IPS-NIHi7 (cell line): ENCODE results near the gene LRRC43.
"Not testable (repeated sequence)": the region's sequence is repeated elsewhere in the genome, so short reads cannot be mapped to it uniquely, and the experiment has no call there.

Experiments
- DNase-seq: peaks from one replicate; pipeline ENCODE4 v3.0.0; 2012; ENCODE audit warnings: mixed read lengths; ENCODE audit errors: extremely low spot score

Gene LRRC43

GRCh38 chr12:122194804-122195203, 11.9 kb downstream of the LRRC43 start:
- DNase-seq = no peak

- no peak for DNase-seq
Measured at GRCh38 chr12:122195405-122195804, 12.5 kb downstream of the LRRC43 start.

DNA sequence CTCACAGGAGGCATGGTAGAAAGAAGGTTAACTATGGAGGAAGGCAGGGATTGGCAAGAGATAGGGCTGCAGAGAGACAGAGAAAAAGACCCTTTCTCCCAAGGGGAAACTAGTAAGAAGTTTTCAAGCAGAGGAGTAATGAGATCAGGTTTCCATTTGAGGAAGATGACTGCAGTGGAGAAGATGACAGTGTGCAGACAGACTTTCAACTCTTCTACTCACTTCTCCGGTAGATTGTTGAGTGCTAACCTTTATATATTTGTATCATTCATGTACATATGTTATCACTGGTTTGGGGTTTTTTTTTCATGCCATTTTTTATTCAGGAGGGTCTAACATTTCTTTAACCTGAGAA, 14.7 kb downstream of the LRRC43 start:
- DNase-seq = no peak

DNA sequence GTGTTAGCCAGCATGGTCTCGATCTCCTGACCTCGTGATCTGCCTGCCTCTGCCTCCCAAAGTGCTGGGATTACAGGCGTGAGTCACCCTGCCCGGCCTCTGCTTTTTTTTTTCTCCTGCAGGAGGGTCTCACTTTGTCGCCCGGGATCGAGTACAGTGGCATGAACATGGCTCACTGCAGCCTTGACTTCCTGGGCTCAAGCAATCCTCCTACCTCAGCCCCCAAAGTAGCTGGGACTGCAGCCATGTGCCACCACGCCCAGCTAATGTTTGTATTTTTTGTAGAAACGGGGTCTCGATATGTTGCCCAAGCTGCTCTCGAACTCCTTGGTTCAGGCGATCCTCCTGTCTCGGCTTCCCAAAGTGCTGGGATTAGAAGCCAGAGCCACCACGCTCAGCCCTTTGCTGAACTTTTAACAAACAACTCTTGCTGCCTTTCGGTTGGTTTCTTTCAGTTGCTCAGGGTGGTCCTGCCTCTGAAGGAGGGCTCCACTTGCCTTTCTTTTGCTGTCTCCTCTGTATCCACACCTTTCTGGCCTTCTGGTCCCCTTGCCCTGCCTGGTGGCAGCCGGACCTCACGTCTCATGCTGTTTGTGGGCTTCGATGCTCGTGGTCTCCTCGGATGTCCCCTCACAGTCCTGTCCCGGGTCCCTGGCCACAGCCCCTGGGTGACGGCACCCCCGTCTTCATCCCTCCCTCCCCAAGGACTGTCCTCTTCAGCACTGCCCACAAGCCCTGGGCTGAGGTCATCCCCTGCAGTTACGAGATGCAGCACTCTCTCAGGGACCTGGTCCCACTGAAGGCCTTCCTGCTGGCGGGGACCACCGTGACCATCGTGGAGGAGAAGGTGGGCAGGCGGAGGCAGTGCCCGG, 16.8 kb downstream of the LRRC43 start:
- DNase-seq = no peak

DNA sequence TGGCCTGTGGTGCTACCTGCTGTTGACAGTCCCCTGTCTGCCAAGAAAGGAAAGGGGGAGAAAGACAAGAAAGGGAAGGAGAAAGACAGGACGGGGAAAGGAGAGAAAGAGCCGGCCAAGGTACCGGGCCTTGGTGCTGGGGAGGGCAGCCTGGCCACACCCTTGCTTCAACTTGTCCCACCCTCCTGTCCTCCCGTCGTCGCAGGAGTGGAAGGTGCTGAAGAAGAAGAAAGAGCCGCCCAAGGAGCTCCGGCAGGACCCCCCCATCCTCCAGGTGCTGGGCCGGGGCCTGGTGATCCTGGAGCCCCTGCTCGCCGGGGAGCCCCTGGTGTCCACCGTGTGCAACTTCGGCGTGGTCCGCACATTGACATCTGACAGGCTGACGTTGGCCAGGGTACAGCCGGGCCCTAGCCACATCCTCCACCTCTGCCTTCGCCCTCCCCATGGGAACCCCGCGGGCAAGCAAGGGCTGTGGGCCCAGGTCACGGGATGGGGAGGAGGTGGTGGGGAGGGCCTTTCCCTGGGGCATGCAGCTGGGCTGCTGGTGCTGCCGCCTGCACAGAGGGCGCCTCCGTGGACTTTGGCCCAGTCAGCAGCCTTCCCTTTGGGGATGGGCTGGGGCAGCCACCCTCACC, 17.7 kb downstream of the LRRC43 start:
- peak; percentile 40 for DNase-seq

- DNase-seq = no peak
Measured at GRCh38 chr12:122201381-122201780, 18.5 kb downstream of the LRRC43 start.

- no peak for DNase-seq
Measured at GRCh38 chr12:122202017-122202416, 19.1 kb downstream of the LRRC43 start.

DNA sequence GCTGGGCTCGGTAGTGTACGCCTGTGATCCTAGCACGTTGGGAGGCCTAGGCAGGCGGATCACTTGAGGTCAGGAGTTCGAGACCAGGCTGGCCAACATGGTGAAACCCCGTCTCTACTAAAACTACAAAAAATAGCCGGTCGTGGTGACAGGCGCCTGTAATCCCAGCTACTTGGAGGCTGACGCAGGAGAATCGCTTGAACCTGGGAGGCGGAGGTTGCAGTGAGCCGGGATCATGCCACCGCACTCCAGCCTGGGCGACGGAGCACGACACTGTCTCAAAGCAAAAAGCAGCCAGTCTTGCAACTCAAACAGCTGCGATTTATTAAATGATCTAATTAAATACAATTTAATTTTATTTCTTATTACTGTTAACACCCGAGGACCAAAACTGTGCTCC, 19.9 kb downstream of the LRRC43 start:
- not testable (repeated sequence) for DNase-seq

GRCh38 chr12:122203301-122204166, 20.6 kb downstream of the LRRC43 start, which contains the start of gene B3GNT4:
Gene B3GNT4, plus strand, starts transcription at chr12:122203709. Its CDS starts 910 bp downstream, at chr12:122204619.
- DNase-seq = peak; percentile 80

DNA sequence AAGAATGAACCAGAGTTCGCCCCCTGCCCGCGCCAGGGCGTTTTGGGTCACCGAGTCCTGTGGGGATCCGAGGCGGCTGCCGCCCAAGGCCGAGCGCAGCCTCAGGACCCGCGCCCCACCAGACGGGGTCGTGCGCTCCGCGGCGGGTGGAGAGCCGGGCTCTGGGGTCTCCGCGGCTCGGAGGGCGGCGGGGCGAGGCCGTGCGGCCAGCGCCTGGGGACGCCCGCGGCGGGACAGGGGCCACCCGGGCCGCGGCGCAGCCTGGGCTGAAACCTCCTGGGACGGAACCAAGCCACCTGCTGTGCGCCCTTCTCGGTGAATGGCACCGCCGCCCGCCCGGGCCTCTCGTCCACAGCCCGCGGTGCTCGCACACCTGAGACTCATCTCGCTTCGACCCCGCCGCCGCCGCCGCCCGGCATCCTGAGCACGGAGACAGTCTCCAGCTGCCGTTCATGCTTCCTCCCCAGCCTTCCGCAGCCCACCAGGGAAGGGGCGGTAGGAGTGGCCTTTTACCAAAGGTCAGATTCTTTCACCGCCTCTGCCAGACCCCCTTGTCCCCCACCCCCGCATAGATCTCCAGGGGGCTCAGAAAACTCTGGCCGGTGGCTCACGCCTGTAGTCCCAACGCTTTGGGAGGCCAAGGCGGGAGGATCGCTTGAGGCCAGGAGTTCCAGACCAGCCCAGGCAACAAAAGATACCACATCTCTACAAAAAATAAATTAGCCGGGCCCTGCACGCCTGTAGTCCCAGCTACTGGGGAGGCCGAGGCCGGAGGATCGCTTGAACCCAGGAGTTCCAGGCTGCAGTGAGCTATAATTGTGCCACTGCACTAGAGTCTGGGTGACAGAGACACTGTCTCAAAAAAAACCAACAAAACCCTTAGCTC, 21.5 kb downstream of the LRRC43 start:
- peak; percentile 31 for DNase-seq

DNA sequence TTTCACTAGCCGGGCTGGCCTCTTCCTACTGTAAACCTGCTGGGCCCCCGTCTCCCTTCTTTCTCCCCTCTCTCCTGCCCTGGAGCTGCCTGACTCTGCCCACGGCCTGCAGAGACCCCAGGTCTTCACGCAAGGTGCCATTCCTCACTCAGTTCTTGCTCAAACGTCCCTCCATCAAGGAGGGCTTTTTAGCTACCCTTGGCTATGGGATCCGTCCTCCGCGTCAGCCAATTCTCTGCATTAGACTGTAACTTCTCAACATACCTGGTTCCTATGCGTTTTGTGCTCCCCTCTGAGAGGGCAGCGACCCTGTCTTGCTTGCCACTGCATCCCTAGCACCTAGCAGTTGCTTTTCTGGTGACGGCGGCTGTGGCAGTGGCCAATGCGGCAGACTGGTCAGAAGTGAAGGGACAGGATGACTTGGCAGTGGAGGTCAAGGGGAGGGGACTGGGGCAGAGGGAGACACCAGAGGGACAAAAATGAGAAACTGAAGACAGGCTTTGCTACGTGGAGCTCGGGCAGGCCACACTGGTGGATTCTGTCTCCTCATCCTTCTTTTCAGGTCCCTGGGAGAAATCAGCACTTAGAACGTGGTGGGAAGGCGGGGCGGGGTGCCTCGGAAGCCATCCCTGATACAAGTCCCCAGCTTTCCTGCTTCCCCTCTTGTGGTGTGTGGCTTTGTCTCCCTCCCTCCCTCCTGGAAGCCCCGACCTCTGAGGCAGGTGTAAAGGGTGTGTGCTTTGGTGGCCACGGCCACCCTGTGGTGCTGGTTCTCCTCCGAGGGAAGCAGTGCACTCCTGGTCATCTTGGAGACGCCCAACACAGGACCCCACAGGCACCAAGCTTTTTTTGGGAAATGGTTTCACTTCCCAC, 22.4 kb downstream of the LRRC43 start:
- DNase-seq = no peak

DNA sequence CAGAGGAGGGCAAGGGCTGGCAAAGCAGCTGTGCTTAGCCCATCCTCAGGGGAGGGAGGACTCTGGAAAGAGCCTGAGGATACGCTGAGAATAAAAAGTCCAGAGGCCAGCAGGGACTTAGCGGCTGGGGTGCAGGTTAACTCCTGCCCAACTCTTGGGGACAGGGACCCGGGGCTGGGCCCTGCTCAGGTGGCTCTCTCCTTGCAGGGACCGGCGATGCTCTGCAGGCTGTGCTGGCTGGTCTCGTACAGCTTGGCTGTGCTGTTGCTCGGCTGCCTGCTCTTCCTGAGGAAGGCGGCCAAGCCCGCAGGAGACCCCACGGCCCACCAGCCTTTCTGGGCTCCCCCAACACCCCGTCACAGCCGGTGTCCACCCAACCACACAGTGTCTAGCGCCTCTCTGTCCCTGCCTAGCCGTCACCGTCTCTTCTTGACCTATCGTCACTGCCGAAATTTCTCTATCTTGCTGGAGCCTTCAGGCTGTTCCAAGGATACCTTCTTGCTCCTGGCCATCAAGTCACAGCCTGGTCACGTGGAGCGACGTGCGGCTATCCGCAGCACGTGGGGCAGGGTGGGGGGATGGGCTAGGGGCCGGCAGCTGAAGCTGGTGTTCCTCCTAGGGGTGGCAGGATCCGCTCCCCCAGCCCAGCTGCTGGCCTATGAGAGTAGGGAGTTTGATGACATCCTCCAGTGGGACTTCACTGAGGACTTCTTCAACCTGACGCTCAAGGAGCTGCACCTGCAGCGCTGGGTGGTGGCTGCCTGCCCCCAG, 23.4 kb downstream of the LRRC43 start:
- DNase-seq = no peak

GRCh38 chr12:122206976-122207375, 24.1 kb downstream of the LRRC43 start:
- no peak for DNase-seq

DNA sequence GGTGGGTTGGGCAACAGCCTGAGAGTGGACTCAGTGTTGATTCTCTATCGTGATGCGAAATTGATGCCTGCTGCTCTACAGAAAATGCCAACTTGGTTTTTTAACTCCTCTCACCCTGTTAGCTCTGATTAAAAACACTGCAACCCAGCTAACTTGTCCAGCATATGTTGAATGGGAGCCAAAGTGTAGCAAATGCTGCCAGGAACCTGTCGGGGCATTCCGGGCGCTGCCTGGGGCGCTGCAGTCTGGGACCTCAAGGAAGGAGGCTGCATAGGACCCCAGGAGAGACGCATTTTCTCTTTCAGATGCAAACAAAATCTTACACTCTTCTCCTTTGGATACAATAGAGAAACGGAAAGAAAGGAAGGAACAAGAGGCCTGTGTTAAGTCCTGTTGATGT, 24.5 kb downstream of the LRRC43 start:
- DNase-seq = no peak

GRCh38 chr12:122208073-122208820, 25.3 kb downstream of the LRRC43 start:
- no peak for DNase-seq

DNA sequence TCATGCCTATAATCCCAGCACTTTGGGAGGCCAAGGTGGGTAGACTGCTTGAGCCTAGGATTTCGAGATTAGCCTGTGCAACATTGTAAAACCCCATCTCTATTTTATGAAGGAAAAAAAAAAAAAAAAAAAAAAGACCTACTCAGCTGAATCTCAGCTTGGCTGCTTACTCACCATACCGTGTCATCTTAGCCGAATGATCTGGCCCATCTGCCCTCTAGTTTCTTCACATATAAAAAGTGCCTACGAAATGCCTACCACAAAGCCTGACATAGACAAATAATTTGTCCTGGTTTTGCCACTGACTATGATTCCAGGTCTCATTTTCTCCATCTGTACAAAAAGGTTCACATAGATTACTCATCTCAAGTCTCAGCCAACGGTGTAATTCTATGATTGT, 32.8 kb downstream of the LRRC43 start:
- DNase-seq = no peak

GRCh38 chr12:122216445-122216844, 33.5 kb downstream of the LRRC43 start:
- DNase-seq = no peak

DNA sequence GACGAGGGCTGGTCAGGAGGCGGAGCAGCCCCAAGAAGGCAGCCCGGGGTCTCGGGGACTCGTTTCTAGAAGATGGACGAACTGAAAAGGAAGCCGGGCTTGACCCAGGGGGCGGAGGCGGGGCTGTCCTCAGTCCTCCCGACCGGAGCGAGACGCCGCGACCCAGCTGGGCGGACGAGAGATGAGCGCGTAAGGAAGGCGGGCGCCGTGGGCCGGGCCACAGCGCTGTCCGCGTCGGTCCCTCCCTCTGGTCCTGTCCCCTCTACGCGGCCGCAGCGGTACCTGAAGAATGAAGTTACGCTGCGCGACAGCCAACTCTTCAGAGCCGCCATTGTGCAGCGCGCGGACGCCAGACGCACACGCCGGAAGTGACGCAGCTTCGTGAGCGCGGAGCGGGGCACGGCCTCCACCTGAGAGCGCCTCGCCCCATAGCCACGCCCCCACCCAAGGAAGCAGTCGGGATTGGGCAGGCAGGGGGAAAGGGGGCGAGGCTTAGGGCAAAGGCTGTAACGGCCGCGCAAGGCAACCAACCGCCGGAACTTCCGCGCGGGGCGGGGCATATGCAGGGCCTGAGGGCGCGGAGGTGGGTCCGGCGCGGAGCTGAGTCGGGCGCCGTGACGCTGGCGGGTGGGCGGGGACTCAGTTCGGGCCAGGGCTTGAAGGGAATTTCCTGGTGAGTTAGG, 42.9 kb downstream of the LRRC43 start, which contains the start of gene DIABLO:
Gene DIABLO, minus strand, starts transcription at position 370 of the 683 bp plus-strand sequence. Its CDS starts 38 bp downstream, at position 332.
- DNase-seq = peak; percentile 98
